ENCODE measurements around the gene BABAM2. TPM values are rescaled to one million over a fixed set of nuclear protein-coding genes. Genes with fewer than 3 reads are reported as not detected.
"Not testable (repeated sequence)": the region's sequence is repeated elsewhere in the genome, so short reads cannot be mapped to it uniquely, and the experiment has no call there.

The BABAM2 gene
- total RNA-seq, 3 donors from 2014 or later, result 34.8 to 42.4 (median 41.3) TPM

DNA sequence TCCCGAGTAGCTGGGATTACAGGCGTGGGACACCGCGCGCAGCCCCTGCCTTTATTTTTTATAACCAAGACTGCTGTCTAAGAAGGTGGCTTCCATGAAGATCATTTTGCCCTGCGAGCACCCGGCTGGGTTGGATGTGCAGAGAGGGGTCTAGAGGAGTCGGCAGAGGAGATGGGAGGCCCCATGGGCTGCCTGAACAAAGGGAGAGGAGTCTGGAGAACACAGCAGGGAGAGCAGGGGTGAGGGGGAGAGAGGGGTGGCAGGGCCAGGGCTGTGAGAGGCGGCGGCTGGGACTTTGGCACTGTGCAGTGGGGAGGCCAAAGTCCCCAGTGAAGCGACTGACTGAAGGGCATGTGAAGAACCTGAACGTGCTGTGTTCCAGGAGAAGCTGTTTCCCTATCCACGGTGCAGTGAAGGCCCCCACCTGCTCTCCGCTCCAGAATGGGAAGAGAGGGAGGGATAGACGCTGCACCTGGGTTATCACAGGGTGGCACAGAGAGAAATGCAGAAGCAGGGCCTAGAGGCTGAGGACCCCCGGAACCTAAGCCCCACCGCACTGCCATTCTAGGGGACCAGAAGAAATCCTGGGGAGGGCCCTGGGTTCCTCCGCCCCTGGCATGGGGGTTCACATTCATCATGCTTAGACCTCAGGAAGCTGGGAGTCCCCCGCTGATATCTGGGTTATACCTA is 477.3 kb downstream of the BABAM2 start:
- Histone ChIP-seq H3K4me3 (no peak overlapping the region), H3K4me1 (ENCODE audit: low read depth) (peaks cover 39% of the 10 kb centered on the region), H3K36me3 (ENCODE audit: low read depth) (no peaks in the 10 kb centered on the region), H3K9me3 (no peaks in the 10 kb centered on the region)
- DNase-seq (peak in 2 of 3 donors; percentile 69 to 76), ATAC-seq (peak; percentile 56)
- intact Hi-C loops (cut with DNase I, micrococcal nuclease), result no loop called here
- TF ChIP-seq, protein P1, sequence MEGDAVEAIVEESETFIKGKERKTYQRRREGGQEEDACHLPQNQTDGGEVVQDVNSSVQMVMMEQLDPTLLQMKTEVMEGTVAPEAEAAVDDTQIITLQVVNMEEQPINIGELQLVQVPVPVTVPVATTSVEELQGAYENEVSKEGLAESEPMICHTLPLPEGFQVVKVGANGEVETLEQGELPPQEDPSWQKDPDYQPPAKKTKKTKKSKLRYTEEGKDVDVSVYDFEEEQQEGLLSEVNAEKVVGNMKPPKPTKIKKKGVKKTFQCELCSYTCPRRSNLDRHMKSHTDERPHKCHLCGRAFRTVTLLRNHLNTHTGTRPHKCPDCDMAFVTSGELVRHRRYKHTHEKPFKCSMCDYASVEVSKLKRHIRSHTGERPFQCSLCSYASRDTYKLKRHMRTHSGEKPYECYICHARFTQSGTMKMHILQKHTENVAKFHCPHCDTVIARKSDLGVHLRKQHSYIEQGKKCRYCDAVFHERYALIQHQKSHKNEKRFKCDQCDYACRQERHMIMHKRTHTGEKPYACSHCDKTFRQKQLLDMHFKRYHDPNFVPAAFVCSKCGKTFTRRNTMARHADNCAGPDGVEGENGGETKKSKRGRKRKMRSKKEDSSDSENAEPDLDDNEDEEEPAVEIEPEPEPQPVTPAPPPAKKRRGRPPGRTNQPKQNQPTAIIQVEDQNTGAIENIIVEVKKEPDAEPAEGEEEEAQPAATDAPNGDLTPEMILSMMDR (IDR thresholded peaks at IDR 0.05), result no peak

DNA sequence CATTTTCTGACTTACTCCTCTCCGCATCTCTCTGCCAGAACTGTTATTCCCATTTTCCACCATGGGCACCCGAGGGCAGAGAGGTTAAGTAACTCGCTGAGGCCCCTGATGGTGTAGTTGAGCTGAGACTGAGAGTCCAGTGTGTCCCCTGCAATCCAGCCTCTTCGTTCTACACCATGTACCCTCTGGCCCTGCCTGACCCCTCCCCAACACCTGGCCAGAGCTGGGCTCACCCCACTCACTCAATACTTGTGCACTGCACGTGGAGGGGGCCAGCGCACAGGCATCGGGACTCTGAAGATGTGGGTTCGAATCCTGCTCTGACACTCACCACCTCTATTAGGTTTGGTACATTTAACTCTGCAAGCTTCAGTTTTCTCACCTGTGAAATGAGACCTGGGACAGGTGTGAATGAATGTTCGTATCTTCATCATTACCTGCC is 477.8 kb downstream of the BABAM2 start:
- H3K4me3 ChIP-seq, result no peak overlapping the region
- DNase-seq, result peak in 1 of 3 donors; percentile 27
- H3K36me3 ChIP-seq (ENCODE audit: low read depth), result no peaks in the 10 kb centered on the region
- TF ChIP-seq, protein P1 (IDR thresholded peaks at IDR 0.05), result no peak
- no peak for ATAC-seq
- intact Hi-C loops (cut with DNase I, micrococcal nuclease), result no loop called here
- no peaks in the 10 kb centered on the region for H3K9me3 ChIP-seq
- peaks cover 39% of the 10 kb centered on the region for H3K4me1 ChIP-seq (ENCODE audit: low read depth)

DNA sequence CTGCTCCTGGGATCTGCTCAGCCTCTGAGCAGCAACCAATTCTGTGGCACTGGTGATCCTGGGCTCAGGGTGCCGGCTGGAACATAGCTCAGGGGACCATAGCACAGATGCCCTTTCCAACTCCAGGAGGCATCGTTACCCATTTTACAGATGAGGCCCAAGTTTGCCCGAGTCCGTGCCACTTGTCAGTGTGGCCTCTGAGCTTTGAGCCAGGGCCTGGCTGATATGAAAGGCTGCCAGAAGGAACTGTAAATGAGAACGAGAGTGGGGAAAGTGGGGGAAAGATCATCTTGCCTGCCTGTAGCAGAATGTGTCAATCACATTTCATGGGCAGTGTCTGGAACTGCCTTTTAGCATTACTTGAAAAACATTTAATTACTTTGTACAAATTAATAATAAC is 478.8 kb downstream of the BABAM2 start:
- Histone ChIP-seq H3K9me3 (no peaks in the 10 kb centered on the region), H3K4me3 (no peak overlapping the region), H3K36me3 (ENCODE audit: low read depth) (no peaks in the 10 kb centered on the region), H3K4me1 (ENCODE audit: low read depth) (peaks cover 39% of the 10 kb centered on the region)
- intact Hi-C loops (cut with DNase I, micrococcal nuclease), result no loop called here
- no peak for ATAC-seq
- DNase-seq, result no peak
- TF ChIP-seq, protein P1 (IDR thresholded peaks at IDR 0.05), result no peak

DNA sequence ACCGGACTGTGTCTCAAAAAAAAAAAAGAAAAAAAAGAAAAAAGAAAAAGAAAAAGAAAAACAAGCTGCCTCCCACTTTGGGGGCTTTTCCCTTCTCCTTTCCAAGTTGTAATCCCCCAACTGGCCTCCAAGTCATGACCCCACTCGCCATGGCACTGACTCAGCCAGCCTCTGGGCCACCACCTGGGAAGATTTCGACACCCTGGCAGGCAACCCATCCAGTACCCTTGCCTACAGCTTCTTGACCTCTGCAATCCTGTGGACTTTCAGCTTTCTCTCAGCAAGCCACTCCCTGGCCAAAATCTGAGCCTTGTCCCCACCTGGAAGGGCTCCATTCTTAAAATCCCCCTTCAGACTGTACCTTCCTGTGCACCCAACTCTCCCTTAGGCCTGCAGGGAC is 479.8 kb downstream of the BABAM2 start:
- H3K36me3 ChIP-seq (ENCODE audit: low read depth), result no peaks in the 10 kb centered on the region
- TF ChIP-seq, protein P1 (IDR thresholded peaks at IDR 0.05), result no peak
- H3K9me3 ChIP-seq, result no peaks in the 10 kb centered on the region
- ATAC-seq (no peak), DNase-seq (no peak)
- H3K4me3 ChIP-seq, result no peak overlapping the region
- H3K4me1 ChIP-seq (ENCODE audit: low read depth), result peaks cover 36% of the 10 kb centered on the region
- intact Hi-C loops (cut with DNase I, micrococcal nuclease), result no loop called here

DNA sequence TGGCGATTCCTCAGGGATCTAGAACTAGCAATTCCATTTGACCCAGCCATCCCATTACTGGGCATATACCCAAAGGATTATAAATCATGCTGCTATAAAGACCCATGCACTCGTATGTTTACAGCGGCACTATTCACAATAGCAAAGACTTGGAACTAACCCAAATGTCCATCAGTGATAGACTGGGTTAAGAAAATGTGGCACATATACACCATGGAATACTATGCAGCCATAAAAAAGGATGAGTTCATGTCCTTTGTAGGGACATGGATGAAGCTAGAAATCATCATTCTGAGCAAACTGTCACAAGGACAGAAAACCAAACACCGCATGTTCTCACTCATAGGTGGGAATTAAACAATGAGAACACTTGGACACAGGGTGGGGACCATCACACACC is 481.2 kb downstream of the BABAM2 start:
- H3K9me3 ChIP-seq; H3K4me3 ChIP-seq; DNase-seq; H3K36me3 ChIP-seq (ENCODE audit: low read depth); ATAC-seq; intact Hi-C loops (cut with DNase I, micrococcal nuclease): not testable (repeated sequence)
- H3K4me1 ChIP-seq (ENCODE audit: low read depth), result peaks cover 29% of the 10 kb centered on the region

DNA sequence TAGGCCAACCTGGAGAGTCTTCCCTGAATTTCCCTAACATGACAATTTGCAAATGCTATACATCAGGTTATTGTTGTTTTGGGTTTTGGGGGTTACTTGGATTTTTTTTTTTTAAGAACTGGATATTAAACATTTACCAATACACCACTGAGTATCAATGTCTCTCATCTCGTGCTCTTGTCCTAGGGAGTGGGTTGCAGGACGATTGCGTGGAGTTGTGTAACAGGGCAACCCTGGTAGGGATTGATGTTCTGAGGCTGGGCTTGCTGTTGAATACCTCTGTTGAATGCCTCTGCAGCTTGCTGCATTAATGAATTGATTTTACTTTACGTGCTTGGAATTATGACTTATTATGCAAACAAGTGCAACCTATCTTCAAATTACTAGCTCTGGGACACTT is 483.3 kb downstream of the BABAM2 start:
- no peak for DNase-seq

More for the DNA sequence above, 483.3 kb downstream of the BABAM2 start:
- intact Hi-C loops (cut with DNase I, micrococcal nuclease), result no loop called here
- no peaks in the 10 kb centered on the region for H3K9me3 ChIP-seq
- ATAC-seq, result no peak
- H3K4me3 ChIP-seq, result no peak overlapping the region
- TF ChIP-seq, protein P1 (IDR thresholded peaks at IDR 0.05), result no peak
- no peaks in the 10 kb centered on the region for H3K36me3 ChIP-seq (ENCODE audit: low read depth)
- peaks cover 36% of the 10 kb centered on the region for H3K4me1 ChIP-seq (ENCODE audit: low read depth)

Measured in mucosa of descending colon (tissue), 3 donors.